IPS DF 6.9 (cell line): ENCODE results near the gene ADAMTS10.
"Not testable (repeated sequence)": the region's sequence is repeated elsewhere in the genome, so short reads cannot be mapped to it uniquely, and the experiment has no call there.

Source experiments
- DNase-seq: peaks from one replicate; pipeline ENCODE4 v3.0.0-alpha.2; 2013; ENCODE audit warnings: low read depth, low spot score
- H3K27ac ChIP-seq: one replicate; pipeline ENCODE4 v1.5.1; 2013; ENCODE audit warnings: low read length, control low read depth
- H3K27me3 ChIP-seq: 2 replicates; pipeline ENCODE4 v1.6.1; 2013; ENCODE audit warnings: mild to moderate bottlenecking, low read length; ENCODE audit not compliant: control insufficient read depth, insufficient read depth
- H3K36me3 ChIP-seq: 2 replicates; pipeline ENCODE4 v1.6.1; 2013; ENCODE audit warnings: low read length; ENCODE audit not compliant: control insufficient read depth, insufficient read depth
- H3K4me1 ChIP-seq: 2 replicates; pipeline ENCODE4 v1.6.1; 2013; ENCODE audit warnings: low read length; ENCODE audit not compliant: control insufficient read depth, insufficient read depth
- H3K4me3 ChIP-seq: 2 replicates; pipeline ENCODE4 v1.5.1; 2013; ENCODE audit warnings: mild to moderate bottlenecking, low read length
- H3K9me3 ChIP-seq: 2 replicates; pipeline ENCODE4 v1.6.1; 2013; ENCODE audit warnings: low read length, inconsistent platforms; ENCODE audit not compliant: control insufficient read depth, insufficient read depth
- WGBS: extraction: QIAGEN DNeasy Blood & Tissue Kit; methylation state at CpG from one replicate; pipeline ENCODE4 v1.1.7; 2013; ENCODE audit warnings: mixed read lengths, missing lambda C conversion rate; ENCODE audit not compliant: insufficient read length, insufficient coverage; 5-methylcytosine and 5-hydroxymethylcytosine counted together

The ADAMTS10 gene

GRCh38 chr19:8641221-8641907, 30.8 kb upstream of the ADAMTS10 start:
- no peak for DNase-seq
- WGBS, result no CpG with 5 or more reads among the region's 2 CpGs
- Histone ChIP-seq H3K36me3 (no peaks in the 10 kb centered on the region), H3K9me3 (no peaks in the 10 kb centered on the region), H3K27me3 (no peaks in the 10 kb centered on the region), H3K4me3 (no peak overlapping the region), H3K4me1 (no peaks in the 10 kb centered on the region), H3K27ac (no peak overlapping the region)

GRCh38 chr19:8640402-8641004, 30.0 kb upstream of the ADAMTS10 start:
- no peak overlapping the region for H3K4me3 ChIP-seq
- DNase-seq, result no peak

GRCh38 chr19:8639821-8640401, 29.4 kb upstream of the ADAMTS10 start:
- H3K27ac ChIP-seq, result no peak overlapping the region
- WGBS, result no CpG with 5 or more reads among the region's 8 CpGs
- H3K36me3 ChIP-seq, result no peaks in the 10 kb centered on the region
- H3K4me1 ChIP-seq, result no peaks in the 10 kb centered on the region
- no peaks in the 10 kb centered on the region for H3K9me3 ChIP-seq
- no peaks in the 10 kb centered on the region for H3K27me3 ChIP-seq
- no peak for DNase-seq
- H3K4me3 ChIP-seq, result no peak overlapping the region

More at GRCh38 chr19:8640402-8641004, 30.0 kb upstream of the ADAMTS10 start:
- H3K4me1 ChIP-seq, result no peaks in the 10 kb centered on the region
- no peak overlapping the region for H3K27ac ChIP-seq
- no peaks in the 10 kb centered on the region for H3K36me3 ChIP-seq
- H3K27me3 ChIP-seq, result no peaks in the 10 kb centered on the region
- no peaks in the 10 kb centered on the region for H3K9me3 ChIP-seq
- no CpG with 5 or more reads among the region's 12 CpGs for WGBS

GRCh38 chr19:8638078-8638619, 27.6 kb upstream of the ADAMTS10 start:
- DNase-seq, result no peak
- WGBS, result no CpG with 5 or more reads among the region's 21 CpGs
- H3K9me3 ChIP-seq, result no peaks in the 10 kb centered on the region
- H3K27me3 ChIP-seq, result no peaks in the 10 kb centered on the region
- no peak overlapping the region for H3K27ac ChIP-seq
- no peaks in the 10 kb centered on the region for H3K4me1 ChIP-seq
- no peak overlapping the region for H3K4me3 ChIP-seq
- H3K36me3 ChIP-seq, result no peaks in the 10 kb centered on the region

GRCh38 chr19:8637070-8637469, 26.6 kb upstream of the ADAMTS10 start:
- not testable (repeated sequence) for H3K4me3 ChIP-seq, H3K27ac ChIP-seq, H3K27me3 ChIP-seq, H3K4me1 ChIP-seq, H3K9me3 ChIP-seq, H3K36me3 ChIP-seq, DNase-seq
- WGBS, result no CpG with 5 or more reads among the region's 4 CpGs

GRCh38 chr19:8635422-8635821, 24.9 kb upstream of the ADAMTS10 start:
- no peak overlapping the region for H3K27ac ChIP-seq
- H3K27me3 ChIP-seq, result no peaks in the 10 kb centered on the region
- H3K9me3 ChIP-seq, result no peaks in the 10 kb centered on the region
- WGBS, result no CpG with 5 or more reads among the region's 8 CpGs
- no peak overlapping the region for H3K4me3 ChIP-seq
- DNase-seq, result no peak
- no peaks in the 10 kb centered on the region for H3K36me3 ChIP-seq
- peaks cover 2% of the 10 kb centered on the region; the same call in 1 of the 2 replicates for H3K4me1 ChIP-seq

- Histone ChIP-seq H3K27me3 (no peaks in the 10 kb centered on the region), H3K36me3 (no peaks in the 10 kb centered on the region), H3K9me3 (no peaks in the 10 kb centered on the region), H3K4me1 (peaks cover 2% of the 10 kb centered on the region; the same call in 1 of the 2 replicates), H3K4me3 (no peak overlapping the region), H3K27ac (no peak overlapping the region)
- no CpG with 5 or more reads among the region's 11 CpGs for WGBS
- no peak for DNase-seq
These were observed 20.9 kb upstream of the ADAMTS10 start for GRCh38 chr19:8631425-8631819.

GRCh38 chr19:8630796-8631424, 20.4 kb upstream of the ADAMTS10 start:
- H3K4me1 ChIP-seq, result peaks cover 2% of the 10 kb centered on the region; the same call in 1 of the 2 replicates
- no peak overlapping the region for H3K4me3 ChIP-seq
- no CpG with 5 or more reads among the region's 6 CpGs for WGBS
- DNase-seq, result no peak
- no peaks in the 10 kb centered on the region for H3K9me3 ChIP-seq
- H3K27ac ChIP-seq, result no peak overlapping the region
- H3K36me3 ChIP-seq, result no peaks in the 10 kb centered on the region
- H3K27me3 ChIP-seq, result no peaks in the 10 kb centered on the region

GRCh38 chr19:8629996-8630683, 19.6 kb upstream of the ADAMTS10 start, which contains the start of gene NFILZ:
Gene NFILZ, plus strand, starts transcription at chr19:8630633. Its CDS starts 46,133 bp downstream, at chr19:8676766.
- no CpG with 5 or more reads among the region's 11 CpGs for WGBS
- DNase-seq, result no peak
- Histone ChIP-seq H3K27ac (no peak within 1 kb of the TSS), H3K9me3 (no peaks in the 10 kb centered on the region), H3K4me3 (no peak within 1 kb of the TSS), H3K36me3 (no peaks in the 10 kb centered on the region), H3K27me3 (no peaks in the 10 kb centered on the region), H3K4me1 (peaks cover 2% of the 10 kb centered on the region; the same call in 1 of the 2 replicates)

GRCh38 chr19:8629184-8629583, 18.7 kb upstream of the ADAMTS10 start:
- no peak for DNase-seq
- Histone ChIP-seq H3K4me3 (no peak overlapping the region), H3K27ac (no peak overlapping the region), H3K36me3 (no peaks in the 10 kb centered on the region), H3K9me3 (no peaks in the 10 kb centered on the region), H3K4me1 (peaks cover 2% of the 10 kb centered on the region; the same call in 1 of the 2 replicates), H3K27me3 (no peaks in the 10 kb centered on the region)
- WGBS, result no CpG with 5 or more reads among the region's 2 CpGs
